Measurements from ENCODE around the gene FN1.

The FN1 gene

DNA sequence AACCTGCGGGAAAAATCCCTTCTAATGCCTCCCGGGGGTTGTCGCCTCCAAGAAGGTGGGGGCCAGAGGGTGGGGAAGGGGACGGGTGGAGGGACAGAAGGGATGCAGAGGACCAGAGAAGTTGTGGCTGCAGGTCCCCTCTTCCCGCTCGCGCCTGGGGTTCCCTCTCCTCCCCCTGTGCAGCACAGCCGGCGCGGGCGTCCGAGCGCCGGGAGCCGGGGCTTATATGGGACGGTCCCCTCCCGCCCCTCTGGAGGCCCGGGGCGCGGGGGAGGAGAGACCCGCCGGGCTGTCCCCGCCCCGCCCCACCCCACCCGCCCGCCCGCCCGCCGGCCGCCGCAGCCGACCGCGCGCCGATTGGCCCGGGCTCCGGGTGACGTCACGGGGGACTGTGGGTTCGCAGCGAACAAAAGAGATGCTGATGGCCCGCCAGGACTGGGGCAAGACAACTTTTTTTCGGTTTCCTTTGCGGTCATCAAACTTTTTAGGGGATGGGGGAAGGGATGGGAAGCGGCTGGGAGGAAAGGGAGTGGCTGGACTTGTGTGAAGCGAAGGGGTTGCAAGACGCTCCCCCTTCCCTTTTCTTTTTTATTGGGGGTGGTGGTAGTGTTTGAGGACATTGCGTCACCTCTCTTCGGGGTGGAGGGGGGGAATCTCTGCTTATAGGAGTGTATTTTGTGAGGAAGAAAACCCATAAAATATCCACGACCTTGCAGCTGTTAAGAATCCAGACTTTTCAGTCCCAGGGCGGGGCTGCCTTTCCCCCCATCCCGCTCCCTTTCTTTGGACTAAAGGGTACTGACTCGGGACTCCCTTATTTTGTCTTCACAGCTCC is at the start of gene FN1:
TSS of gene FN1 (minus strand) at position 199 of the 835 bp plus-strand sequence. CDS start 266 bp downstream, outside the sequence.
- TF ChIP-seq CTCF (conservative IDR thresholded peaks at IDR 0.05) = no peak

DNA sequence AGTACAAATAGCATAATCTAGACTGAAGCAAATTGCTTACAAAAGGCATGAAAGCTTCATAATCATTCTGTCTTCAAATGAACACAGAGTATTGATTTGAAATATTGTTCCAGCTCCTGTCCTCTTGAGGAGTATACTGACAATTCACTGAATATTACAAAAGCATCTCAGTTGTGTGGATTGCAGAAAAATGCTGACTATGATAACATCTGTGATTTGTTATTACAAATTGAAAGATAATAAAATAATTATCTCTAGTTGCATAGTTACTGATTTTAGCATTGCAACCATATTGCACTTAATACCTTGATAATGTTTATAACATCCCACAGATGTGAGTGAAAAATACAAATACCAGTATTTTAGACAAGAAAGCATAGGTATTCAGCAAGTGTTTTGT is 49.2 kb upstream of the FN1 start:
- no peak for TF ChIP-seq CTCF (conservative IDR thresholded peaks at IDR 0.05)
- no peak overlapping the region for H3K27ac ChIP-seq

More for the DNA sequence above, at the start of gene FN1:
- no peak within 1 kb of the TSS for H3K27ac ChIP-seq

DNA sequence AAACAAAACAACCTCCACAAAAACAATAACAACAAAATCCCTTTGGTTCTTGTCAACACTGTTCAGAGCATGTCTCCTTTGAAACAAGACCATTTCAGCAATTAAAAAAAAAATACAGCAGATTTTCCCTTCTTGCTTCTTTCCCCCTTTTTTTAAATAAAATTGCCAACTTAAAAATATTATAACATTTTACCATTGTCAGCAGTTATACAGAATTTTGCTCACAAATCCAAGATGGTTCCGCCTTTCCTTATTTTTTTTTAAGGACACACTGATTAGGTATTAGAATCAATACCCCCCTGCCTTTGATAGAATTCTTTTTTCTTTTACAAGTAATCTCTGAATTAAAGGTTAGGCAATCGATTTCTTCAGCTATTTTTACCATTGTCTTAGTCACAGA is 48.7 kb upstream of the FN1 start:
- no peak overlapping the region for H3K27ac ChIP-seq
- no peak for TF ChIP-seq CTCF (conservative IDR thresholded peaks at IDR 0.05)

GRCh38 chr2:215483431-215483830 is 47.6 kb upstream of the FN1 start:
- H3K27ac ChIP-seq = no peak overlapping the region
- TF ChIP-seq CTCF (conservative IDR thresholded peaks at IDR 0.05) = no peak

DNA sequence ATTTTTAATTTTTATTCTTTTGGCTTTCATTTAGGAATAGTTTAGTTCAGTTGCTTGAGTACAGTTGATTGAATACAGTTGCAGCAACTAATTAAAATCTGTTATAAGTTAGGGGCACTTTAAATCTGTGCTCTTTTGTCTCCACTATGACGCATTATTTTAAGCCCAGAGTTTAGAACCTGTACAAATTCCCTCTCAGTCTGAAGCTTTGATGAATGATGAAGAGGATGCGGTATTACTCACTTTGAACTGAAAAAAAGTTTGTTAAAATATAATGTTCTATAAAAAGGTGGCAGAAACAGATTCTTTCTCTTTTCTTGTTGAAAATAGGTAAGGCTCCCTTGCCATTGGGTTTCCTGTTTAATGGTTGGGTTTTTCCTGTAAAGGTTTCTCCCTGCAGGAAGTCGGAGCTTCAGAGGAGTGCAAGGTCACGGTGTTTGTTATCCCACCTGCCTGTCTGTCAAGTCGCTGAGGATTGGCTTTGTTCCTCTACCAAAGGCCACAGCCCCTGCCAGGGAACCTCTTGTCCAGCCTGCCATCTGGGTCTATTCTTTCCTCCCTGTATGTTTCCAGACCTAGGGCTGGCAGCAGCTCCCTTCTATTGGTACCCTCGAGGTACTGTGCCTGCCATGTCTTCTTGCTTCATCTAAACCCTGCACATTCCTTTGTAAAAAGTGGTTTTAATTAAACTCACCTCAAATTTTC is 43.8 kb upstream of the FN1 start:
- H3K27ac ChIP-seq = no peak overlapping the region
- TF ChIP-seq CTCF (conservative IDR thresholded peaks at IDR 0.05) = no peak

DNA sequence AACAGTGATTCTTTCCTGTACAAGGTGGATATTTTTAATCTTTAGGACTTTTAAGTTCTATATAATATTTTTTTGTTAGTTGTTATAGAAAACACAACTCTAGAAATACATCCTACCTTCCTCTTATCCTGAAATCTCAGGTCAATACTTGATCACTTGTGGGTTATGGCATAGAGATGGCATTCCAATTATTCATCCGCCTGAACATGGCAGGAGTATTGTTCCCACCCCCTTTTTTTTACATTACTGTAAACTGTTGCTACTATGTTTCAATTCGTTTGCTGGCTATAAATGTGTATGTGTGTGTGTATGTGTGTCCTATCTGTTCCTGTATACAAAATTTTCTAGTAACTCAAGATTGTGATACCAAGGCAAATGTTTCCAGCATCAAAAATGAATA is 43.3 kb upstream of the FN1 start:
- no peak overlapping the region for H3K27ac ChIP-seq
- TF ChIP-seq CTCF (conservative IDR thresholded peaks at IDR 0.05) = no peak

GRCh38 chr2:215476424-215476823 is 40.6 kb upstream of the FN1 start:
- no peak for TF ChIP-seq CTCF (conservative IDR thresholded peaks at IDR 0.05)
- H3K27ac ChIP-seq = no peak overlapping the region
